Measurements from ENCODE around the gene POLR1C. TPM values are rescaled to one million over a fixed set of nuclear protein-coding genes. Genes with fewer than 3 reads are reported as not detected.
"Not testable (repeated sequence)": the region's sequence is repeated elsewhere in the genome, so short reads cannot be mapped to it uniquely, and the experiment has no call there.

POLR1C gene
- total RNA-seq, 1 donor from 2014 or later = 38.2 TPM

GRCh38 chr6:43494766-43495165 is 22.1 kb upstream of the POLR1C start:
- H3K4me3 ChIP-seq (ENCODE audit: low read depth, low read length) = no peak overlapping the region
- no peaks in the 10 kb centered on the region for H3K27me3 ChIP-seq (ENCODE audit: control insufficient read depth, insufficient read depth, low read length)
- H3K36me3 ChIP-seq (ENCODE audit: control insufficient read depth, insufficient read depth, low read length) = peaks cover 13% of the 10 kb centered on the region
- TF ChIP-seq CTCF (IDR thresholded peaks at IDR 0.05; ENCODE audit: insufficient read depth, low read length, severe bottlenecking) = no peak
- FAIRE-seq (no peak), DNase-seq (ENCODE audit: low read depth) (no peak)

GRCh38 chr6:43495409-43495941 is 21.4 kb upstream of the POLR1C start:
- H3K36me3 ChIP-seq (ENCODE audit: control insufficient read depth, insufficient read depth, low read length) = peaks cover 19% of the 10 kb centered on the region
- peak; percentile 47 for DNase-seq (ENCODE audit: low read depth)
- H3K4me3 ChIP-seq (ENCODE audit: low read depth, low read length) = no peak overlapping the region
- FAIRE-seq = peak; percentile 13
- TF ChIP-seq CTCF (IDR thresholded peaks at IDR 0.05; ENCODE audit: insufficient read depth, low read length, severe bottlenecking) = peak; percentile 58
- H3K27me3 ChIP-seq (ENCODE audit: control insufficient read depth, insufficient read depth, low read length) = no peaks in the 10 kb centered on the region

GRCh38 chr6:43496370-43497128 is 20.3 kb upstream of the POLR1C start:
- no peaks in the 10 kb centered on the region for H3K27me3 ChIP-seq (ENCODE audit: control insufficient read depth, insufficient read depth, low read length)
- no peak overlapping the region for H3K4me3 ChIP-seq (ENCODE audit: low read depth, low read length)
- DNase-seq (ENCODE audit: low read depth) (peak; percentile 96), FAIRE-seq (no peak)
- peaks cover 24% of the 10 kb centered on the region for H3K36me3 ChIP-seq (ENCODE audit: control insufficient read depth, insufficient read depth, low read length)
- TF ChIP-seq CTCF (IDR thresholded peaks at IDR 0.05; ENCODE audit: insufficient read depth, low read length, severe bottlenecking) = peak; percentile 80

GRCh38 chr6:43497129-43497396 is 19.8 kb upstream of the POLR1C start:
- Histone ChIP-seq H3K4me3 (ENCODE audit: low read depth, low read length) (no peak overlapping the region), H3K36me3 (ENCODE audit: control insufficient read depth, insufficient read depth, low read length) (peaks cover 24% of the 10 kb centered on the region), H3K27me3 (ENCODE audit: control insufficient read depth, insufficient read depth, low read length) (no peaks in the 10 kb centered on the region)
- no peak for DNase-seq (ENCODE audit: low read depth)
- no peak for TF ChIP-seq CTCF (IDR thresholded peaks at IDR 0.05; ENCODE audit: insufficient read depth, low read length, severe bottlenecking)
- no peak for FAIRE-seq

- no peak overlapping the region for H3K4me3 ChIP-seq (ENCODE audit: low read depth, low read length)
- no peaks in the 10 kb centered on the region for H3K27me3 ChIP-seq (ENCODE audit: control insufficient read depth, insufficient read depth, low read length)
- peaks cover 29% of the 10 kb centered on the region for H3K36me3 ChIP-seq (ENCODE audit: control insufficient read depth, insufficient read depth, low read length)
- FAIRE-seq (no peak), DNase-seq (ENCODE audit: low read depth) (no peak)
- TF ChIP-seq CTCF (IDR thresholded peaks at IDR 0.05; ENCODE audit: insufficient read depth, low read length, severe bottlenecking) = no peak
Observed at GRCh38 chr6:43497689-43498088, 19.2 kb upstream of the POLR1C start.

GRCh38 chr6:43498291-43498690 is 18.6 kb upstream of the POLR1C start:
- not testable (repeated sequence) for H3K4me3 ChIP-seq (ENCODE audit: low read depth, low read length); FAIRE-seq; DNase-seq (ENCODE audit: low read depth); H3K27me3 ChIP-seq (ENCODE audit: control insufficient read depth, insufficient read depth, low read length)
- H3K36me3 ChIP-seq (ENCODE audit: control insufficient read depth, insufficient read depth, low read length) = peaks cover 31% of the 10 kb centered on the region

Data from bronchial epithelial cell (primary cell).